NCI-H510A treated with DMSO at 0.1 percent for 48 hours (cell line): Measurements from ENCODE around the gene CLPTM1.
"Not testable (repeated sequence)": the region's sequence is repeated elsewhere in the genome, so short reads cannot be mapped to it uniquely, and the experiment has no call there.

Source experiments
- DNase-seq: peaks from one replicate; lab custom pipeline; 2025; lab: John Stamatoyannopoulos, UW

The CLPTM1 gene

GRCh38 chr19:44942067-44942571 lies 13.1 kb upstream of the CLPTM1 start, which contains the start of gene APOC4:
Gene APOC4, plus strand, starts transcription at chr19:44942237. Its CDS starts 41 bp downstream, at chr19:44942278.
- no peak for DNase-seq

DNA sequence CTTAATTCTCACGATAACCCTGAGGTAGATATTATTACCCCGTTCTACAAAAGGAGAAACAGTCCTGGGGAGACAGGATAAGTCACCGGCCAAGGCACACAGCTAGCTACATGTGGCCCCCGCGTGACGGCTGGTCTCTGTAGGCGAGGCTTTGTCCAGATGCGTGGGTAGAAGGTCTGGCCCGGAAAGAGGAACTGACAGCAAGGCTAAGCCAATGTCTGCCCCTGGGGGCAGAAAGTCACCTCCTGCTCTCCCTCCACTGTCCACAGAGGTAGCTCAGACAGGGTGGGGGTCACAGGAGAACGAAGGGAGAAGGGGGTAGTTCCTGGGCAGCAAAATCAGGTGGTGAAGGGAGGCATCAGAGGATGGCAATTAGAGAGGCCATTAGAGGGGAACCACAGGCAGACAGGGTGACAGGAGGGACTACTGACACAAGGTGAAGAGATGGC lies 11.4 kb upstream of the CLPTM1 start:
- no peak for DNase-seq

DNA sequence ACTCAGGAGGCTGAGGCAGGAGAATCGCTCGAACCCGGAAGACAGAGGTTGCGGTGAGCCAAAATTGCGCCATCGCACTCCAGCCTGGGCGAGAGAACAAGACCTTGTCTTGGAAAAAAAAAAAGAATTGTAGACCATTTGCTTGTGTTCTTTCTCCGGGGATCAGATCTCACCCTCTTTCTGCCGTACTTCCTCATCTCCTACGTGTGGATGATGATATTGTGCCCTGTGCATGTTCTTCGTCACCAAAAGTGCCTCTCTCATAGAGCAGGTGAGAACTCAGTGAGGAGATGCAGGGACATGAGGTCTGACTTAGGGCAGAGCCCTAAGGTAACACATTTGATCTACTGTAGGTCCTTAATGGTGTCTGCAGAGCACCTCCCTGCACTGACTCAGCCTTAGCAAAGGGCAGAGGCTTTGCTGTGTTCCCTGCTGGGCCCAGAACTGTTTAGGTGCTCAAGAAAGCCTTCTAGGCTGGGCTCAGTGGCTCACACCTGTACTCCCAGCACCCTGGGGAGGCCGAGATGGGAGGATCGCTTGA lies 8.1 kb upstream of the CLPTM1 start:
- DNase-seq: no peak

- no peak for DNase-seq
Observed at GRCh38 chr19:44948237-44948636, 6.9 kb upstream of the CLPTM1 start.

GRCh38 chr19:44948763-44949374 lies 6.3 kb upstream of the CLPTM1 start:
- DNase-seq: no peak

DNA sequence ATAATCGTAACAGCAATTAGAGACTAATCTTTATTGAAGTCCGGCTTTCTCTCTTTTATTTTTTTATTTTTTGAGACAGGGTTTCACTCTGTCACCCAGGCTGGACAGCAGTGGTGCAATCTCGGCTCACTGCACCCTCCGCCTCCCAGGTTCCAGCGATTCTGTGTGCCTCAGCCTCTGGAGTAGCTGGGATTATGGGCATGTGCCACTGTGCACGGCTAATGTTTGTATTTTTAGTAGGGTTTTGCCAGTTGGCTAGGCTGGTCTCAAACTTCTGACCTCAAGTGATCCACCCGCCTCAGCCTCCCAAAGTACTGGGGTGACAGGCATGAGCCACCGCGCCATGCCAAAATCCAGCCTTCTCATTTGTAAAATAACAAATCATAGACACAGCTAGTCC lies 5.6 kb upstream of the CLPTM1 start:
- DNase-seq: no peak

- peak; percentile 73 for DNase-seq
Observed at GRCh38 chr19:44951179-44952159, 3.7 kb upstream of the CLPTM1 start.

DNA sequence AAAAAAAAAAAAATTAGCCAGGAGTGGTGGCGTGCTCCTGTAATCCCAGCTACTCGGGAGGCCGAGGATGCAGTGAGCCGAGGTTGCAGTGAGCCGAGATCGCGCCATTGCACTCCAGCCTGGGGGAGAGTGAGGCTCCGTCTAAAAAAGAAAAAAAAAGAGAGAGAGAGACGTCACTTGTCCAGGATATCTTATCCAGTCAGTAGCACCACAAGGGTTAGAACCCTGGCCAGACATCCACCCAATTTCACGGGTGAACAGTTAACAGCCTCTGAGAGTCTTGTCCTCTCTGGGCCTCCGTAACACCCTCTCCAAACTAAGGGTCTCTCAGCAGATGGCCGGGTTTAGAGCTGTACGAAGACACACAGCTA lies 917 bp upstream of the CLPTM1 start:
- no peak for DNase-seq

- no peak for DNase-seq
Observed at GRCh38 chr19:44955505-44956439, 592 bp downstream of the CLPTM1 start.

DNA sequence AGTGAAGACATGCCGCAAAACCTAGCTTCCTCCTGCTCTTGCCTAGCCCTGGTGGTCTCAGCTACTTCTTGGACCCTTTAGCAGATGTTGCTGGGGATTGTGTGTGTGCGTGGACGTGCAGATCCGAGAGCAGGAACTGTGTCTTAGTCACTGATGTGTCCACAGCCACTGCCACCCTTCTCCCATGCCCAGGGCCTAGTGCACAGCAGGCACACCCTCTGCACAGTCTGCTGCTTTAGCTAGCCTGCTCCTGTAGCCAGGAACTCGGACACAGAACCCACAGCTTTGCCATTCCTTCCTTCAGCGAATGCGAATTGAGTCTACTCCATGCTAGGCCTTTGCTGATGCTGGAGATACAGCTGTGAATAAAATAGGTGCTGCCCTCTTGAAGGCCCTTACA lies 2.3 kb downstream of the CLPTM1 start:
- DNase-seq: no peak

- no peak for DNase-seq
Observed at GRCh38 chr19:44958090-44958489, 2.9 kb downstream of the CLPTM1 start.

DNA sequence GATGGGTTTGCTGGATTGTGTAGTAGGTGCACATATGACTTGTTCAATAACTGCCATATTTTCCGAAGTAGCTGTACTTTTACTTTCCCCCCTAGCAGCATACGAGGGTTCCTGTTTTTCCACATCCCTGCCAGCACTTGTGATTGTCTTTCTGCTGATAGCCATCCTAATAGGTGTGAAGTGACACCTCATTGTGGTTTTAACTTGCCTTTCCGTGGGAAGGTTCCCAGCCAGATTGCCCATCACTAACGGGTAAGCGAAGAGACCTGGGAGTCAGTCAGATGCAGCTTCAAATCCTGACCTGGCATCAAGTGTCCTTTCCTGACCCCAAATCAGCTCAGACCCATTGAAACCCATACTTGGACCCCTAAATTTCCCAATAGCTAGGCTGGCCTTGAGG lies 4.5 kb downstream of the CLPTM1 start:
- DNase-seq: no peak

DNA sequence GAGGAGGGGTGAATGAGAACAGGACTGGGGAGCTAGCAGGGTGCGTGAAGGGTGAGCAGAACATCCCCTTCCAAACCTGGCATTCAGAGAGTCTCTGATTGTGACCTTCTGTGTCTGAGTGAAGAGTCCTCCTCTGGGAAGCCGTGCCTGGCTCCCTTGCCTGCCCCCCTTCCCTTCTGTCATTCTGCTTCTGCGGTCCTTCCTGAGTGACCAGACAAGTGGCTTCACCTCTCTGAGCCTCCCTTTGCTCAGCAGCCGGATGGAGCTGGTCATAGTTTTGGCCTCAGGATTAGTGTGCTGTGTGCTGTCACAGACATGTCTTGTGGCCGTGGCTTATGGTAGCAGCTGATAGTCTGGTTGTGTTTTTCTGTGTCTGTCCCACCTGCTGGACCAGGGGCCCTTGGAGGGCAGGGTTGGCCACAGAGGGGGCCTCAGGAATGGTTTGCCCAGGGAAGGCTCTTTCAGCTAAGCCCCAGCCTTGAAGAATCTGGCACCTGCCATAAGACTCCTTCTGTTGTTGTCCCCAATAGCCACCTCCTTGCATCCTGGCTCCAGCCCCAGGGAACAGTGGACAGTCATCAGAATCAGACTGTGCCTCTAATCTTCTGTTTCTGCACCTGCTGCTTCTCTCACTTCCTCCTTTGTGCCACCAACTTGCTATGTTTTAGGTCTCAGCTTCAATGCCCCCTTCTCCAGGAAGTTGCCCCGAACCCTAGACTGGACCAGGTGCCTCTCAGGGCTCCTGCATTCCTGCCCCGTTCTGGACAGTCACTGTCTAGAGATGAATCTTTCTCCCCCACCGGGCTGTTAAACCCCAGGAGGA lies 5.9 kb downstream of the CLPTM1 start:
- DNase-seq: no peak

- no peak for DNase-seq
Observed at GRCh38 chr19:44961821-44962220, 6.6 kb downstream of the CLPTM1 start.

- no peak for DNase-seq
Observed at GRCh38 chr19:44968118-44968517, 12.9 kb downstream of the CLPTM1 start.

GRCh38 chr19:44968670-44969069 lies 13.5 kb downstream of the CLPTM1 start:
- no peak for DNase-seq

DNA sequence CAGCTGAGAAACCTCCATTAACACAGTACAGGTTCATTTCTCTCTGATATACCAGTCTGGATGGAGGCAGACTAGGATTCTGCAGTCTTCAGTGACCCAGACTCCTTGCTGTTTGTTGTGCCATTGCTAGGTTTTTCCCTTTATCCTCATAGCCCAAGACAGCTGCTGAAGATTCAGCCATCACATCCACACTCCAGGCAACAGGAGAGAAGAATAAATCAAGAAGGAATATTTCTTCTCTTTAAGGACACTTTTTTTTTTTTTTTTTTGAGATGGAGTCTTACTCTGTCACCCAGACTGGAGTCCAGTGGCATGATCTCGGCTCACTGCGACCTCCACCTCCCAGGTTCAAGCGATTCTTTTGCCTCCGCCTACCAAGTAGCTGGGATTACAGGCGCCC lies 14.3 kb downstream of the CLPTM1 start:
- no peak for DNase-seq

DNA sequence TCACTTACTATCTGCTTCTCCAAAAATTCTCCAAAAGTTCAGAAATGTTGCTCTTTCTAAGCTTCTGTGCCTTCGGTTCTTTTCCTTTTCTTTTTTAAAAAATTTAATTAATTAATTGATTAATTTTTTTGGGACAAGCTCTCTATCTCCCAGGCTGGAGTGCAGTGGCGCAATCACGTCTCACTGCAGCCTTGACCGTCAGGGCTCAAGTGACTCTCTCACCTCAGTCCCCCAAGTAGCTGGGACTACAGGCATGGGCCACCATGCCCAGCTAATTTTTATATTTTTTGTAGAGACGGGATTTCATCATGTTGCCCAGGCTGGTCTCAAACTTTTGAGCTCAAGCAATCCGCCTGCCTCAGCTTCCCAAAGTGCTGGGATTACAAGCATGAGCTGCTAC lies 16.3 kb downstream of the CLPTM1 start:
- DNase-seq: not testable (repeated sequence)

- DNase-seq: no peak
Observed at GRCh38 chr19:44972802-44973201, 17.6 kb downstream of the CLPTM1 start.

GRCh38 chr19:44973982-44974735 lies 19.0 kb downstream of the CLPTM1 start:
- DNase-seq: no peak
